DOHH2 (cell line): ENCODE data around the gene WBP1.

Experiments used
- H3F3A ChIP-seq: fragments of 200-600 bp; sonication (generic), shearing (Covaris generic); 2 replicates; pipeline ENCODE4 v1.6.0; 2016; ENCODE audit warnings: antibody characterized with exemption, mild to moderate bottlenecking; ENCODE audit not compliant: control insufficient read depth, insufficient read depth
- H3K27ac ChIP-seq: fragments of 200-600 bp; sonication (generic); 2 replicates; pipeline ENCODE4 v1.5.1; 2014; ENCODE audit warnings: low read depth, mild to moderate bottlenecking, low read length, moderate library complexity
- H3K27me3 ChIP-seq: fragments of 200-600 bp; sonication (generic); 2 replicates; pipeline ENCODE4 v1.6.1; 2014; ENCODE audit warnings: mild to moderate bottlenecking, low read length, mixed read lengths; ENCODE audit not compliant: control insufficient read depth
- H3K36me3 ChIP-seq: fragments of 200-600 bp; sonication (generic); 2 replicates; pipeline ENCODE4 v1.6.1; 2014; ENCODE audit warnings: mild to moderate bottlenecking, low read length, moderate library complexity, mixed read lengths; ENCODE audit not compliant: control insufficient read depth
- H3K4me1 ChIP-seq: fragments of 200-600 bp; sonication (generic); 2 replicates; pipeline ENCODE4 v1.6.1; 2014; ENCODE audit warnings: mild to moderate bottlenecking, low read length, mixed read lengths; ENCODE audit not compliant: control insufficient read depth
- H3K4me2 ChIP-seq: fragments of 200-600 bp; sonication (generic); 2 replicates; pipeline ENCODE4 v1.6.0; 2014; ENCODE audit warnings: mild to moderate bottlenecking, low read length, moderate library complexity
- H3K4me3 ChIP-seq: fragments of 200-600 bp; sonication (generic); 2 replicates; pipeline ENCODE4 v1.5.1; 2014; ENCODE audit warnings: mild to moderate bottlenecking, low read length, mixed read lengths
- H3K79me2 ChIP-seq: fragments of 200-600 bp; sonication (generic); 2 replicates; pipeline ENCODE4 v1.6.1; 2014; ENCODE audit warnings: mild to moderate bottlenecking, low read length, mixed read lengths; ENCODE audit not compliant: control insufficient read depth
- H3K9me2 ChIP-seq: fragments of 200-600 bp; sonication (generic); replicated peaks from 2 replicates; pipeline ENCODE4 v1.6.1; 2014; ENCODE audit warnings: mild to moderate bottlenecking, low read length, mixed read lengths; ENCODE audit not compliant: control insufficient read depth
- H3K9me3 ChIP-seq: fragments of 200-600 bp; sonication (generic); 2 replicates; pipeline ENCODE4 v1.6.1; 2014; ENCODE audit warnings: antibody characterized with exemption, low read length, mixed read lengths; ENCODE audit not compliant: control insufficient read depth, insufficient read depth
- H4K20me1 ChIP-seq: fragments of 200-600 bp; sonication (generic); 2 replicates; pipeline ENCODE4 v1.6.0; 2014; ENCODE audit warnings: low read depth, mild to moderate bottlenecking, antibody characterized with exemption, low read length, moderate library complexity; ENCODE audit not compliant: control insufficient read depth, insufficient read depth
- EZH2phosphoT487 ChIP-seq: fragments of 200-600 bp; sonication (generic); IDR thresholded peaks from 2 replicates; pipeline ENCODE4 v1.6.1; 2017; ENCODE audit warnings: borderline replicate concordance, mild to moderate bottlenecking, antibody characterized with exemption, low read length, moderate library complexity, mixed read lengths
- TF ChIP-seq, protein P1 (sequence below): fragments of 200-600 bp; sonication (generic); IDR thresholded peaks from one replicate; pipeline ENCODE4 v1.5.1; 2014; ENCODE audit warnings: antibody characterized with exemption, mild to moderate bottlenecking, low read depth, low read length; ENCODE audit not compliant: poor library complexity, severe bottlenecking

WBP1 gene

DNA sequence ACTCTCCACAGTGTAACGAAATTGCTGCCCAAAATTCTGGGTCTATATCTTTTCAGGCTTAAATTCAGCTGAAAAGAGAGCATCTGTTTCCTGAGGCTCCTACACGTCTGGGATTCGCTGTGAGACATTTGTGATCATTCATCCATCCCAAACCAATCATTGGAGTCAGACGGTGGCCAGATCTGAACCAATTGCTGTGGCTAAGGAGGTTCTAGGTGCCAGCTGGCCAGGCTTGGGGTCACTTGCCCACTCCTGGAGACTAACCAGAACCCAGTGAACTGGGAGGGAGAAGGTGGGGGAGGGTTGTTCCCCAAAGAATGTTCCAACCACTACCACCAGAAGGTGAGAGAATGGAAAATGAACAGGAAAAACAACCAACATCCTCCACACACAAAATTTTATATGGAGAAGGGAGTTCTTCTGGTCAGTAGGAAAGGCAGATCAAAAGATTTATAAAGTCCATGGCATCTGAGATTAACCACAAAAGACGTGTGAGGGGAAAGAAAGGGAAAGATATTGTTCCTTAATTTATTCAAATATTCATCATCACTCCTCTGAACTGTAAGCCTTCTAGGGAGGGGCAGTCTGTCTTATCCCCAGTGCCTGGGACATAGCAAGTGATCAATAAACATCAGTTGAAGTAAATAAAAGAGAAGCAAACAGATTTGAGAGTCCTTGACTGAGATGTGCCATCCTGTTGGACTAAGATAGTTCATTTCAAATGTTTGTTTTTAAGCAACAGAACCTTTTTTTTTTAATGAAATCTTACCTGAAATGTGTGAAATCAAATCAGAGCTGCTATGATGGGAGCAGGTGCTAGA is 13.5 kb upstream of the WBP1 start:
- Histone ChIP-seq H3K4me3 (peak overlapping the region; percentile 16; the same call in 1 of the 2 replicates), H3K9me2 (no peaks in the 10 kb centered on the region), H4K20me1 (no peaks in the 10 kb centered on the region), H3F3A (no peaks in the 10 kb centered on the region), H3K36me3 (no peaks in the 10 kb centered on the region), H3K4me1 (peaks cover 30% of the 10 kb centered on the region), H3K79me2 (no peaks in the 10 kb centered on the region), H3K27ac (no peak overlapping the region), H3K4me2 (peak overlapping the region; percentile 33), H3K9me3 (no peaks in the 10 kb centered on the region), H3K27me3 (peaks cover 31% of the 10 kb centered on the region)
- no peak for TF ChIP-seq EZH2phosphoT487
- TF ChIP-seq, protein P1, sequence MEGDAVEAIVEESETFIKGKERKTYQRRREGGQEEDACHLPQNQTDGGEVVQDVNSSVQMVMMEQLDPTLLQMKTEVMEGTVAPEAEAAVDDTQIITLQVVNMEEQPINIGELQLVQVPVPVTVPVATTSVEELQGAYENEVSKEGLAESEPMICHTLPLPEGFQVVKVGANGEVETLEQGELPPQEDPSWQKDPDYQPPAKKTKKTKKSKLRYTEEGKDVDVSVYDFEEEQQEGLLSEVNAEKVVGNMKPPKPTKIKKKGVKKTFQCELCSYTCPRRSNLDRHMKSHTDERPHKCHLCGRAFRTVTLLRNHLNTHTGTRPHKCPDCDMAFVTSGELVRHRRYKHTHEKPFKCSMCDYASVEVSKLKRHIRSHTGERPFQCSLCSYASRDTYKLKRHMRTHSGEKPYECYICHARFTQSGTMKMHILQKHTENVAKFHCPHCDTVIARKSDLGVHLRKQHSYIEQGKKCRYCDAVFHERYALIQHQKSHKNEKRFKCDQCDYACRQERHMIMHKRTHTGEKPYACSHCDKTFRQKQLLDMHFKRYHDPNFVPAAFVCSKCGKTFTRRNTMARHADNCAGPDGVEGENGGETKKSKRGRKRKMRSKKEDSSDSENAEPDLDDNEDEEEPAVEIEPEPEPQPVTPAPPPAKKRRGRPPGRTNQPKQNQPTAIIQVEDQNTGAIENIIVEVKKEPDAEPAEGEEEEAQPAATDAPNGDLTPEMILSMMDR, result no peak

DNA sequence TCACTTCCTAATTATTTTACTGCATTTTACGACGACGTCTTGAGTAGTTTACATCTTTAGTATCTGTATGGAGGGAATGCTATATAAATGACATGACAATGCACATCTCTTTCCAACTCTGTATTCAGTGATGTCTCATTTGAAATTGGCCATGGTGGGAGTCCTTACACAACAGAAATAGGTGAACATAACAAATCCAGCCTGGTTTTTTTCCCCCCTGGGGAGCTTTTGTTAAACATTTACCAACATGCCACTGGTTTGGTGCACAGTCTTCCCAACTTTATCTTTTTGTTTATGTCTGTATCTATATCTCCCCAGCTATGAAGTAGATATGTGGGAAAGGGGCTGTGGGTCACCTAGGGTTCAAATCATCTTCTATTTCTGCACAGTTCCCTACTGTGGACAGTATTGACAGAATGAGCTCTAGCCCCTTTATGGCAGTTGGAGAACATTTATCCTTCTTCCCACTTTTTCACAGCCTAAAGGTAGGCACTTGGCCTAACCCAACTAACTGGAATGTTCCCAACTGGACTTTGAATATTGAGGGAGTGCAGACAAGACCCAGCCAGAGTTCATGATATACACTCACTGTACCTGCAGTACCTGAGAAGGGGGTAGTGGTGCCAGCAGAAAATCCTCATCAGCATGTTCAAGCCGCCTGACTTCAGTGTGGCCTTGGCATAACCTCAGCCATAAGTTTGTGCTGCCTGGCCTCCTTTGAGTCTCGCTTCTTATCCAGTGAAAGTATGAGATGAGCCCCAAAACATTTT is 10.8 kb upstream of the WBP1 start:
- H3K27ac ChIP-seq, result no peak overlapping the region
- peaks cover 16% of the 10 kb centered on the region for H3K4me1 ChIP-seq
- no peaks in the 10 kb centered on the region for H3K9me3 ChIP-seq
- peaks cover 15% of the 10 kb centered on the region for H3K27me3 ChIP-seq
- no peaks in the 10 kb centered on the region for H3K36me3 ChIP-seq
- H3K4me3 ChIP-seq, result no peak overlapping the region
- no peaks in the 10 kb centered on the region for H4K20me1 ChIP-seq
- H3K9me2 ChIP-seq, result no peaks in the 10 kb centered on the region
- peaks cover 1% of the 10 kb centered on the region; the same call in 1 of the 2 replicates for H3F3A ChIP-seq
- TF ChIP-seq, protein P1, result no peak
- no peak for TF ChIP-seq EZH2phosphoT487
- H3K79me2 ChIP-seq, result no peaks in the 10 kb centered on the region
- H3K4me2 ChIP-seq, result no peak overlapping the region

DNA sequence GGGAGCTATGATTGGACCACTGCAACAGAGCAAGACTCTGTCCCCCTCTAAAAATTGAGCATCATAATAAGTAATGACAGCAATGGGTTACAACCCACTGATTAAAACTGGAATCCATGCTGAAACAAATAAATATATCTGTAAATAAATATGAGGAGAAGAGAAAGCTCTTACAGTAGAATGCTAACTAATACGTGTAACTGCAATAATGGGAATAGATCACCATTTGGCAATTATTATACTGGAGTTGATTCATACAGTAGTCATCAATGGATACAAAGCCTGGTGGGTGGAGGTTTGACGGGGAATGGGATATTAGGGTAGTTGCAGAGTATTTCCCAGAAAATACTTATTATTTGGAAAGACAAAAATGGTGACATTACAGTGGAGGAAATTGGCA is 9.5 kb upstream of the WBP1 start:
- H3K27me3 ChIP-seq, result peaks cover 14% of the 10 kb centered on the region
- H3K9me2 ChIP-seq, result no peaks in the 10 kb centered on the region
- H3F3A ChIP-seq, result peaks cover 5% of the 10 kb centered on the region
- no peaks in the 10 kb centered on the region for H3K9me3 ChIP-seq
- H4K20me1 ChIP-seq, result no peaks in the 10 kb centered on the region
- H3K79me2 ChIP-seq, result no peaks in the 10 kb centered on the region
- TF ChIP-seq, protein P1, result no peak
- no peak for TF ChIP-seq EZH2phosphoT487
- H3K4me1 ChIP-seq, result peaks cover 22% of the 10 kb centered on the region
- H3K4me3 ChIP-seq, result no peak overlapping the region
- H3K4me2 ChIP-seq, result no peak overlapping the region
- no peaks in the 10 kb centered on the region for H3K36me3 ChIP-seq
- H3K27ac ChIP-seq, result no peak overlapping the region
